Central memory CD8-positive, alpha-beta T cell (primary cell): ENCODE data around the gene LRRC47.
"Not testable (repeated sequence)": the region's sequence is repeated elsewhere in the genome, so short reads cannot be mapped to it uniquely, and the experiment has no call there.

Experiments
- ATAC-seq: fragments of 150-1000 bp; cut with Tn5 transposase; replicated peaks from 2 replicates; pipeline ENCODE4 v1.10.0; 2022; ENCODE audit warnings: mild to moderate bottlenecking, moderate FRiP score, moderate number of reproducible peaks; ENCODE audit not compliant: poor library complexity, severe bottlenecking; ENCODE audit errors: extremely low read depth
- DNase-seq, 2 donors: peaks; one replicate each; pipeline ENCODE4 v3.0.0; 2021; ENCODE audit warnings: low spot score in 2 of 2
- H3K27ac Mint-ChIP-seq: one replicate; pipeline ENCODE4 v1.8.0; 2022; ENCODE audit warnings: low read depth, mild to moderate bottlenecking, moderate library complexity, mixed read lengths
- H3K27me3 Mint-ChIP-seq: one replicate; pipeline ENCODE4 v1.8.0; 2022; ENCODE audit warnings: mixed read lengths
- H3K36me3 Mint-ChIP-seq: one replicate; pipeline ENCODE4 v1.8.0; 2022; ENCODE audit warnings: mild to moderate bottlenecking, moderate library complexity, mixed read lengths; ENCODE audit not compliant: insufficient read depth
- H3K4me1 Mint-ChIP-seq: one replicate; pipeline ENCODE4 v1.8.0; 2022; ENCODE audit warnings: mixed read lengths
- H3K4me3 Mint-ChIP-seq: one replicate; pipeline ENCODE4 v1.8.0; 2022; ENCODE audit warnings: mild to moderate bottlenecking, moderate library complexity, mixed read lengths
- H3K9me3 Mint-ChIP-seq: one replicate; pipeline ENCODE4 v1.8.0; 2022; ENCODE audit warnings: mixed read lengths

LRRC47 gene

DNA sequence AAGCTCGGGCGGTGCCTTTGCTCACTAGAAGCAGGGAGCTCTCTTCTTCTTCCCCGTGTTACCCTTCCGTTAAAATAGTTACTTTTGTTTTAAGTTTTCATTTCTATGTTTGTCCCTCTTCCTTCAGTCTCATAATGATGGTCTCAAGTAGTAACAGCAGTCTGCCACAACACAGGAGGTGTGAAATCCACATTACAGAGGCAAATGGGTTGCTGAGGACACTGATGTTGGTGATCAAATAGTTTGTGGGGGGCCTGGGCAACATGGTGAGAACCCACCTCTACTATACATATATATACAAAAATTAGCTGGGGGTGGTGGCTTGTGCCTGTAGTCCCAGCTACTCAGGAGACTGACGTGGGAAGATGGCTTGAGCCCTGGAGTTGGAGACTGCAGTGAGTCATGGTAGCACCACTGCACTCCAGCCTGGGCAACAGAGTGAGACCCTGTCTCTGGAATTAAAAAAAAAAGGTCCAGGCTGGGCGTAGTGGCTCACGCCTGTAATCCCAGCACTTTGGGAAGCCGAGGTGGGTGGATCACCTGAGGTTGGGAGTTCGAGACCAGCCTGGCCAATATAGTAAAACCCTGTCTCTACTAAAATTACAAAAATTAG is 14.0 kb upstream of the LRRC47 start:
- Mint-ChIP-seq H3K27me3 (peaks cover 12% of the 10 kb centered on the region), H3K27ac (peak overlapping the region; percentile 84), H3K36me3 (peaks cover 18% of the 10 kb centered on the region), H3K4me3 (peak overlapping the region; percentile 41)
- ATAC-seq (peak; percentile 95), DNase-seq (peak in 1 of 2 donors; percentile 50)
- H3K4me1 Mint-ChIP-seq, H3K9me3 Mint-ChIP-seq: not testable (repeated sequence)

DNA sequence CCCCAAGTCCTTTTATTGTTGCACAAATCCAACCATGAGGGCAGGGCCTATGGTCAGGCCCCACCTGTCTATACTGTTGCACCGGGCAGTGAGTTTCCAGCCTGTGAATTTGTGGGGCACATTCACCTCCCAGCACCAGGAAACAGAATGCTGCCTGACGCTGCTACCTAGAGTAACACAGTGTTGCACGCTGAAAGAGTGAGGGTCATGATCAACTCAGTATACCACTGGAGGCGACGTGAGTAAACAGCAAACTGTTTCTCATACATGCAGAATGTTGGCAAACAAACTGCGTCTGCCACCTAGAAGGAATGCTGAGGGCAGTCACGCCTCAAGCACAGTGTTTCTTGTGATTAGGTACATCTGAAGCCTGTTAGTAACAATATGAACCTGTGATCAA is 13.4 kb upstream of the LRRC47 start:
- Mint-ChIP-seq H3K4me1 (peaks cover 7% of the 10 kb centered on the region), H3K36me3 (peaks cover 12% of the 10 kb centered on the region), H3K27me3 (peaks cover 18% of the 10 kb centered on the region), H3K27ac (peak overlapping the region; percentile 84), H3K4me3 (peak overlapping the region; percentile 41), H3K9me3 (no peaks in the 10 kb centered on the region)
- ATAC-seq (peak; percentile 61), DNase-seq (no peak)

DNA sequence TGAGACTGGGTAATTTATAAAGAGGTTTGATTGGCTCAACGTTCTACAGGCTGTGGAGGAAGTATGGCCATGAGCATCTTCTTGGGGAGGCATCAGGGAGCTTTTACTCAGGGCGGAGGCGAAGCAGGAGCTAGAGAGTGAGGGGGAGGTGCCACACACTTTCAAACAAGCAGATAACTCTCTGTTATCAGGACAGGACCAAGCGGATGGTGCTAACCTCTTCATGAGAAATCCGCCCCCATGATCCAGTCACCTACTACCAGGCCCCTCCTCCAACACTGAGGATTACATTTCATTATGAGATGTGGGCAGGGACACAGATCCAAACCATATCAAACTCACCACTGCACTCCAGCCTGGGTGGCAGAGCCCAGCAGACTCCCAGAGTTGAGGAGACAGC is 11.5 kb upstream of the LRRC47 start:
- no peaks in the 10 kb centered on the region for H3K9me3 Mint-ChIP-seq
- no peak overlapping the region for H3K27ac Mint-ChIP-seq
- no peak overlapping the region for H3K4me3 Mint-ChIP-seq
- H3K36me3 Mint-ChIP-seq: peaks cover 4% of the 10 kb centered on the region
- H3K4me1 Mint-ChIP-seq: peaks cover 7% of the 10 kb centered on the region
- ATAC-seq (no peak), DNase-seq (no peak)
- peaks cover 37% of the 10 kb centered on the region for H3K27me3 Mint-ChIP-seq

GRCh38 chr1:3805038-3805437 is 8.7 kb upstream of the LRRC47 start:
- peaks cover 62% of the 10 kb centered on the region for H3K27me3 Mint-ChIP-seq
- ATAC-seq (no peak), DNase-seq (no peak)
- peaks cover 8% of the 10 kb centered on the region for H3K4me1 Mint-ChIP-seq
- no peaks in the 10 kb centered on the region for H3K9me3 Mint-ChIP-seq
- peak overlapping the region; percentile 20 for H3K27ac Mint-ChIP-seq
- no peak overlapping the region for H3K4me3 Mint-ChIP-seq
- H3K36me3 Mint-ChIP-seq: peaks cover 3% of the 10 kb centered on the region

- peaks cover 67% of the 10 kb centered on the region for H3K27me3 Mint-ChIP-seq
- not testable (repeated sequence) for DNase-seq, H3K4me3 Mint-ChIP-seq, H3K36me3 Mint-ChIP-seq, ATAC-seq, H3K27ac Mint-ChIP-seq, H3K4me1 Mint-ChIP-seq, H3K9me3 Mint-ChIP-seq
Measured at GRCh38 chr1:3804627-3804944, 8.3 kb upstream of the LRRC47 start.

- H3K4me1 Mint-ChIP-seq: peaks cover 6% of the 10 kb centered on the region
- ATAC-seq: no peak
- H3K27me3 Mint-ChIP-seq: peaks cover 69% of the 10 kb centered on the region
- no peaks in the 10 kb centered on the region for H3K9me3 Mint-ChIP-seq
- DNase-seq: no peak
- peaks cover 1% of the 10 kb centered on the region for H3K36me3 Mint-ChIP-seq
- no peak overlapping the region for H3K27ac Mint-ChIP-seq
- H3K4me3 Mint-ChIP-seq: no peak overlapping the region
Measured at GRCh38 chr1:3803905-3804626, 7.8 kb upstream of the LRRC47 start.

- not testable (repeated sequence) for ATAC-seq, H3K4me3 Mint-ChIP-seq, H3K36me3 Mint-ChIP-seq, H3K9me3 Mint-ChIP-seq, DNase-seq, H3K27ac Mint-ChIP-seq
- H3K27me3 Mint-ChIP-seq: peaks cover 62% of the 10 kb centered on the region
- peaks cover 15% of the 10 kb centered on the region for H3K4me1 Mint-ChIP-seq
Measured at GRCh38 chr1:3800795-3801194, 4.5 kb upstream of the LRRC47 start.

GRCh38 chr1:3799976-3800685 is 3.8 kb upstream of the LRRC47 start:
- DNase-seq (no peak), ATAC-seq (no peak)
- peaks cover 10% of the 10 kb centered on the region for H3K36me3 Mint-ChIP-seq
- peaks cover 55% of the 10 kb centered on the region for H3K27me3 Mint-ChIP-seq
- no peak overlapping the region for H3K27ac Mint-ChIP-seq
- H3K9me3 Mint-ChIP-seq: no peaks in the 10 kb centered on the region
- H3K4me1 Mint-ChIP-seq: peaks cover 21% of the 10 kb centered on the region
- H3K4me3 Mint-ChIP-seq: no peak overlapping the region

DNA sequence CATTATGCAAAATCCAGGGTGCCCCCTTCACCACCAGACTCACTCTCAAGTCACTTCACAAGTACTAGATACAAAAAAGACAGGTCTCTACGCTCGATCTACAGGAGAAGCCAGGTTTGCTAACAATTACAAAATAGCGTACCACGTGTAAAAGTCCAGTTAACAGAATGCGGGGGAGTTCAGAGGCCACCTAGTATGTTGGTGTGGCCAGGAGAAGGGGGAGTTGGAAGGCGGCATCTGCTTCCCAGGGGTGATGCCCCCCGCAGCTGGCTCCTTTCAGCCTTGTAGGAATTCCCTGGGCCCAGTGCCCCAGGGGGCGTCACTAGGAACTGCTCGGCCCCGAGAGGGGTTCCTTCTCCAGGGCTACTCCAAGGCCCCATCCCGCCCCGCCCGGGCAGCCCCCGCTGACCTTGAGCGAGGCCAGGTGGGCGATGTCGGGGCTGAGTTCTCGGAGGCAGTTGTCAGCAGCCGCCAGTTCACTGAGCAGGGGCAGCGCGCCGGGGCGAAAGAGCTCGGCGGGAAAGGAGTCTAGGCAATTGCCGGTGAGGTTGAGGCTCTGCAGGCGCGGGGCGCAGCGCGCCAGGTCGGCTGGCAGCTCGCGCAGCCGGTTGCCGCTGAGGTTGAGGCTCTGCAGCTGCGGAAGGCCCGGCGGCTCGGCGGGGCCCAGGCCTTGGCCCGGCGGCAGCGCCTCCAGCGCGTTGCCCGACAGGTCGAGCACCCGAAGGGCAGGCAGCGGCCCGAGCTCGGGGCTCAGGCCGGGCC is 664 bp downstream of the LRRC47 start:
- Mint-ChIP-seq H3K27ac (peak overlapping the region; percentile 72), H3K9me3 (no peaks in the 10 kb centered on the region), H3K4me1 (peaks cover 31% of the 10 kb centered on the region), H3K36me3 (peaks cover 19% of the 10 kb centered on the region), H3K4me3 (peak overlapping the region; percentile 84), H3K27me3 (peaks cover 13% of the 10 kb centered on the region)
- DNase-seq (no peak), ATAC-seq (peak; percentile 16)

GRCh38 chr1:3790952-3791351 is 5.3 kb downstream of the LRRC47 start:
- Mint-ChIP-seq H3K9me3 (no peaks in the 10 kb centered on the region), H3K36me3 (peaks cover 27% of the 10 kb centered on the region), H3K27ac (no peak overlapping the region), H3K4me1 (peaks cover 41% of the 10 kb centered on the region), H3K27me3 (no peaks in the 10 kb centered on the region), H3K4me3 (no peak overlapping the region)
- DNase-seq (no peak), ATAC-seq (no peak)

GRCh38 chr1:3790500-3790923 is 5.8 kb downstream of the LRRC47 start:
- DNase-seq (no peak), ATAC-seq (no peak)
- no peaks in the 10 kb centered on the region for H3K27me3 Mint-ChIP-seq
- H3K36me3 Mint-ChIP-seq: peaks cover 31% of the 10 kb centered on the region
- peaks cover 40% of the 10 kb centered on the region for H3K4me1 Mint-ChIP-seq
- no peak overlapping the region for H3K4me3 Mint-ChIP-seq
- no peak overlapping the region for H3K27ac Mint-ChIP-seq
- no peaks in the 10 kb centered on the region for H3K9me3 Mint-ChIP-seq

DNA sequence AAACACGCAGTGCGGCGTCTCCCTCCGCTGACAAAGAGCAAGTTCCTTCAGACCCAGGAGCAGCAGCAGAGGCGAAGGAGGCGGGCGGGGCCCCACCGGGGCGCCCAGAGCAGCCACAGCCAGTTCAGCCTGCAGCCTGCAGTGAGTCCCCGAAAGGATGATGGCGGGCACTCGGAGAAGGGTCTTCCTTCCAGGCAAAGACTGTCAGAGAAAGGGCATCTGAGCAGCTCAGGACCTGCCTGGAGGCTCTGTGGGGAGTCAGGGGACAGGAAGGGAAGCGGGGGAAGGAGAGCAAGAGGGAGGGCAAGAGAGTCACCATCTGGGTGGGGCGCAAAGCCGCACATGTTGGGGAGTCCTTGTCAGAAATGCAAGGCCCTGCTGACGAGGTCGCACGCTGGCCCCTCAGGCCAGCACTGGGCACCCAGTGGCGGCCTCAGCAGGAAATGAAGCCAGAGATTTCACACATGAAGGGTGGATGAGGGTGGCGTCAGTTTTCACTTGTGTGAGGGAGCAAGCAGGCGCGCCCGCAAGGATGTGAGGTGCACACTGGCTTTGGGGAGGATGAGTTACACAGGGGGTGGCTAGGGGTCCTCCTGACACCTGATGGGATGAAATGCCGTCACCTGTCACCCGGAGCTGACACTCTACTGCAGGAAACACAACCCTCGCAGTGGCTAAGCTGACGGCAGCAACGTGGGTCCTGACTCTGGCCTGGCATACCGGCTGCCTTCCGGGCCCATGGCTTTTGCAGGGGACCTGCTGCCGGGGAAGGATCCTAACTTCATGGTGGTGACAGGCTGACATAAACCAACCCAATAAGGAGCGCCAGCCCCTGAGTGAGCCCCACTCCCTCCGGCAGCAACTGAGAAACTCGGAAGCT is 6.6 kb downstream of the LRRC47 start:
- Mint-ChIP-seq H3K4me3 (no peak overlapping the region), H3K9me3 (no peaks in the 10 kb centered on the region), H3K4me1 (peaks cover 35% of the 10 kb centered on the region), H3K27me3 (no peaks in the 10 kb centered on the region), H3K36me3 (peaks cover 36% of the 10 kb centered on the region), H3K27ac (no peak overlapping the region)
- DNase-seq (no peak), ATAC-seq (no peak)
